ENCODE results near the gene OSR1.
A peak's percentile ranks its signal among the peaks of the same experiment; 100 is the strongest.
"Not testable (repeated sequence)": the region's sequence is repeated elsewhere in the genome, so short reads cannot be mapped to it uniquely, and the experiment has no call there.

The OSR1 gene

GRCh38 chr2:19358242-19359020 is at the start of gene OSR1:
Gene OSR1 (minus strand): TSS chr2:19358623. CDS start chr2:19353805, 4,818 bp downstream.
- no peak for DNase-seq

- DNase-seq, result no peak
These were observed 45.4 kb upstream of the OSR1 start for GRCh38 chr2:19403785-19404184.

- DNase-seq, result no peak
These were observed 33.8 kb upstream of the OSR1 start for GRCh38 chr2:19392191-19392590.

GRCh38 chr2:19389469-19389868 is 31.0 kb upstream of the OSR1 start:
- DNase-seq, result not testable (repeated sequence)

GRCh38 chr2:19380532-19380931 is 22.1 kb upstream of the OSR1 start:
- DNase-seq, result no peak

GRCh38 chr2:19378939-19379338 is 20.5 kb upstream of the OSR1 start:
- DNase-seq, result no peak

GRCh38 chr2:19377717-19378116 is 19.3 kb upstream of the OSR1 start:
- no peak for DNase-seq

- no peak for DNase-seq
These were observed 14.9 kb upstream of the OSR1 start for GRCh38 chr2:19373352-19373751.

- no peak for DNase-seq
These were observed 13.7 kb upstream of the OSR1 start for GRCh38 chr2:19371996-19372582.

- no peak for DNase-seq
These were observed 11.0 kb upstream of the OSR1 start for GRCh38 chr2:19369341-19369955.

GRCh38 chr2:19368760-19369159 is 10.3 kb upstream of the OSR1 start:
- DNase-seq, result no peak

- DNase-seq, result no peak
These were observed 8.9 kb upstream of the OSR1 start for GRCh38 chr2:19367326-19367725.

GRCh38 chr2:19365126-19365525 is 6.7 kb upstream of the OSR1 start:
- DNase-seq, result no peak

- no peak for DNase-seq
These were observed 5.6 kb upstream of the OSR1 start for GRCh38 chr2:19364014-19364413.

GRCh38 chr2:19363474-19363778 is 5.0 kb upstream of the OSR1 start:
- DNase-seq, result no peak

GRCh38 chr2:19362755-19363473 is 4.5 kb upstream of the OSR1 start:
- DNase-seq, result peak; percentile 32 to 56

- DNase-seq, result peak in 1 of 2 donors; percentile 61
These were observed 3.8 kb upstream of the OSR1 start for GRCh38 chr2:19362094-19362754.

- peak in 1 of 2 donors; percentile 36 for DNase-seq
These were observed 3.0 kb upstream of the OSR1 start for GRCh38 chr2:19361325-19361990.

GRCh38 chr2:19360966-19361321 is 2.5 kb upstream of the OSR1 start:
- no peak for DNase-seq

GRCh38 chr2:19360266-19360965 is 2.0 kb upstream of the OSR1 start:
- no peak for DNase-seq

- no peak for DNase-seq
These were observed 1.0 kb upstream of the OSR1 start for GRCh38 chr2:19359456-19359855.

GRCh38 chr2:19359021-19359357 is 566 bp upstream of the OSR1 start:
- DNase-seq, result no peak

Measured in CD4-positive, alpha-beta T cell treated with Interferon alpha-2 for 1 hour (primary cell).